ENCODE data around the gene CYB5A.

DNA sequence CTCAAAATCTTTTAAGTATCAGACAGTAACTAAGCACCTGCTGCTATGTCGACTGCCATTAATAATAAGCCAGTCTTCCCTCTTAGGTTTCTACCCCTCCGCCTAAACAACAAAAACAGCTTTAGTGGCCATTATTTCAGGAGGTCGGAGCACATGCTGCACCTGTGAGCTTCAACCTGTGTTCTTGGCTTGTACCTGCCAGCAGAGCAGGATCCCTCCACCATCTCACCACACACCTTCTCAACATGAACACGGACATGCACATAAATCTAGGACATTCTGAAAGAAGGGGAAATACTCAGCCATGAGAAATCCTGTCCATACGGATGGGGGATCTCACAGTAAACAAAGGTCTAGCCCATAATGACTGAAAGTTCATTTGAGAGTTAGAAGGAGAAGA, 3.7 kb downstream of the CYB5A start:
- TF ChIP-seq, protein P1, sequence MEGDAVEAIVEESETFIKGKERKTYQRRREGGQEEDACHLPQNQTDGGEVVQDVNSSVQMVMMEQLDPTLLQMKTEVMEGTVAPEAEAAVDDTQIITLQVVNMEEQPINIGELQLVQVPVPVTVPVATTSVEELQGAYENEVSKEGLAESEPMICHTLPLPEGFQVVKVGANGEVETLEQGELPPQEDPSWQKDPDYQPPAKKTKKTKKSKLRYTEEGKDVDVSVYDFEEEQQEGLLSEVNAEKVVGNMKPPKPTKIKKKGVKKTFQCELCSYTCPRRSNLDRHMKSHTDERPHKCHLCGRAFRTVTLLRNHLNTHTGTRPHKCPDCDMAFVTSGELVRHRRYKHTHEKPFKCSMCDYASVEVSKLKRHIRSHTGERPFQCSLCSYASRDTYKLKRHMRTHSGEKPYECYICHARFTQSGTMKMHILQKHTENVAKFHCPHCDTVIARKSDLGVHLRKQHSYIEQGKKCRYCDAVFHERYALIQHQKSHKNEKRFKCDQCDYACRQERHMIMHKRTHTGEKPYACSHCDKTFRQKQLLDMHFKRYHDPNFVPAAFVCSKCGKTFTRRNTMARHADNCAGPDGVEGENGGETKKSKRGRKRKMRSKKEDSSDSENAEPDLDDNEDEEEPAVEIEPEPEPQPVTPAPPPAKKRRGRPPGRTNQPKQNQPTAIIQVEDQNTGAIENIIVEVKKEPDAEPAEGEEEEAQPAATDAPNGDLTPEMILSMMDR (IDR thresholded peaks at IDR 0.05 in 4 of 5, conservative IDR thresholded peaks at IDR 0.05 in 1 of 5) = no peak
- no peak for TF ChIP-seq POLR2A (IDR thresholded peaks at IDR 0.05)

Measured in gastrocnemius medialis (tissue), 4 donors.